Mesodermal cell (in vitro differentiated cells): ENCODE measurements around the gene PTPRG.
"Not testable (repeated sequence)": the region's sequence is repeated elsewhere in the genome, so short reads cannot be mapped to it uniquely, and the experiment has no call there.

Experiments used
- H3K27ac ChIP-seq: 2 replicates; pipeline ENCODE4 v1.7.0; 2013; ENCODE audit warnings: mild to moderate bottlenecking, low read depth, low read length, moderate library complexity; ENCODE audit not compliant: severe bottlenecking
- H3K36me3 ChIP-seq: 2 replicates; pipeline ENCODE4 v1.7.1; 2013; ENCODE audit warnings: mild to moderate bottlenecking, low read length, moderate library complexity; ENCODE audit not compliant: control insufficient read depth, insufficient read depth
- H3K4me1 ChIP-seq: one replicate; pipeline ENCODE4 v1.7.1; 2013; ENCODE audit warnings: mild to moderate bottlenecking, low read length; ENCODE audit not compliant: insufficient read depth, control insufficient read depth, poor library complexity, severe bottlenecking
- H3K4me3 ChIP-seq: 2 replicates; pipeline ENCODE4 v1.7.0; 2013; ENCODE audit warnings: low read length, control low read depth, mild to moderate bottlenecking; ENCODE audit not compliant: insufficient read depth, poor library complexity, severe bottlenecking; ENCODE audit errors: extremely low read depth
- H3K9me3 ChIP-seq: 2 replicates; pipeline ENCODE4 v1.7.1; 2013; ENCODE audit warnings: mild to moderate bottlenecking, low read length, moderate library complexity; ENCODE audit not compliant: control insufficient read depth
- WGBS, 2 experiments: methylation state at CpG; one replicate each; pipeline ENCODE4 v1.1.5; 2013; ENCODE audit warnings: missing lambda C conversion rate in 2 of 2; ENCODE audit not compliant: insufficient coverage in 2 of 2; 5-methylcytosine and 5-hydroxymethylcytosine counted together

The PTPRG gene

GRCh38 chr3:61532739-61533500, 28.5 kb upstream of the PTPRG start:
- no peak overlapping the region for H3K4me3 ChIP-seq
- H3K9me3 ChIP-seq, result no peaks in the 10 kb centered on the region
- no peak overlapping the region for H3K27ac ChIP-seq
- WGBS, 2 experiments, result 96 to 97% methylated on average over 8 to 10 of the region's 13 CpGs
- peaks cover 6% of the 10 kb centered on the region for H3K4me1 ChIP-seq
- no peaks in the 10 kb centered on the region for H3K36me3 ChIP-seq

GRCh38 chr3:61535826-61536225, 25.5 kb upstream of the PTPRG start:
- Histone ChIP-seq H3K27ac (no peak overlapping the region), H3K9me3 (no peaks in the 10 kb centered on the region), H3K4me1 (peaks cover 7% of the 10 kb centered on the region), H3K4me3 (no peak overlapping the region), H3K36me3 (no peaks in the 10 kb centered on the region)
- 90 to 96% methylated on average over 2 to 3 of the region's 3 CpGs for WGBS, 2 experiments

- Histone ChIP-seq H3K27ac (peak overlapping the region; percentile 32), H3K4me1 (peaks cover 7% of the 10 kb centered on the region), H3K36me3 (no peaks in the 10 kb centered on the region), H3K9me3 (no peaks in the 10 kb centered on the region), H3K4me3 (no peak overlapping the region)
- 0 to 11% methylated on average over 4 of the region's 6 CpGs for WGBS, 2 experiments
Measured at GRCh38 chr3:61537366-61537765, 24.0 kb upstream of the PTPRG start.

DNA sequence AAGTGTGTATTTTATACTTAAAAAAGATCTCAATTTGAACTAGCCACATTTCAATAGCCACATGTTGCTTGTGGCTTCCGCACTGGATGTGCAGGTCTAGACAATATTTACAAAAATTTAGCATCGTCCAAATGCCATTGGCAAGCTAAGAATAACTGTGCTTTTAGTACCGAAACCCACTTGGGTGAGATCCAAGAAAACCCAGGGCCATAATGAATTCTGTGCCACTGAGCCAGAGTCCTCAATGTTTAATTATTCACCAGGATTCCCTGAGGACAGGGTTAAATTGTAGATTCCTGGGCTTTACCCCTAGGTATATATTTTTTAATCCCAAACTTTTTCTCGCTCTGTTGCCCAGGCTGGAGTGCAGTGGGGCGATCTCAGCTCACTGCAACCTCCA, 22.9 kb upstream of the PTPRG start:
- Histone ChIP-seq H3K4me3 (no peak overlapping the region), H3K9me3 (no peaks in the 10 kb centered on the region), H3K4me1 (peaks cover 7% of the 10 kb centered on the region), H3K36me3 (no peaks in the 10 kb centered on the region), H3K27ac (no peak overlapping the region)
- 94 to 98% methylated on average over 3 to 4 of the region's 5 CpGs for WGBS, 2 experiments

DNA sequence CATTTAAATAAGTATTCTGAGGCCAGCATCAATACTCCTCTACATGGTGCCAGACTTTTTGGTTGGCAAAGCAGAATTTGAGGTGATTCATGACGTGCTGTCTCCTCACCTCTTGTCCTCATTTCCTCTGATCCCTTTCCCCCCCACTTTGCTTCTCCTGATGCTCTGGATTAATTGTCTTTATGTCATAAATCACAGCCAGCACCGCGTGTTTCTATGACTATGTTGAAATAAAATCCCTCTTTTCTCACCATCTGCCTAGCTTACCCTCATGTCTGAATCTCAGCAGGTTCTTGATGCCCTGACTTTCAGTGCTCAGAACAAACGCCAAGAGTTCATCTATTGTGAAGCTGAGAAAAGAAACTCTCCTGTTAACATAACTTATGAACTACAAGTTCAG, 19.7 kb upstream of the PTPRG start:
- no peaks in the 10 kb centered on the region for H3K9me3 ChIP-seq
- H3K27ac ChIP-seq, result no peak overlapping the region
- WGBS, 2 experiments, result 77 to 78% methylated on average over 3 of the region's 4 CpGs
- H3K4me3 ChIP-seq, result no peak overlapping the region
- no peaks in the 10 kb centered on the region for H3K36me3 ChIP-seq
- H3K4me1 ChIP-seq, result peaks cover 7% of the 10 kb centered on the region

GRCh38 chr3:61545716-61546115, 15.7 kb upstream of the PTPRG start:
- Histone ChIP-seq H3K9me3 (no peaks in the 10 kb centered on the region), H3K4me3 (no peak overlapping the region), H3K4me1 (no peaks in the 10 kb centered on the region), H3K27ac (no peak overlapping the region), H3K36me3 (no peaks in the 10 kb centered on the region)
- WGBS, 2 experiments, result no CpG with 5 or more reads among the region's 2 CpGs

DNA sequence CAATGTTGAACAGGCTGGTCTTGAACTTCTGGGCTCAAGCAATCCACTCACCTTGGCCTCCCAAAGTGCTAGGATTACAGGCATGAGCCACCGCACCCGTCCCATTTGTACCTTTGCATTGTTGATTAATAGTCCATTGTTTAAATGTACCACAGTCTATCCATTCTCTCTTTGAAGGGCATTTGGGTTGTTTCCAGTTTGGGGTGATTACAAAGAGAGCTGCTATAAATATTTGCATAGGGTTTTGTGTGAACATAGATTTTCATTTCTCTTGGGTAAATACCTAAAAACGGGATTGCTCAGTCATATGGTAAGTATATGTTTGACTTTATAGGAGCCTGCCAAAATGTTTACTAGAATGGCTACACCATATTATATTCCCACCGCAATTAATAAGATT, 13.7 kb upstream of the PTPRG start:
- no peak overlapping the region for H3K4me3 ChIP-seq
- no peak overlapping the region for H3K27ac ChIP-seq
- no peaks in the 10 kb centered on the region for H3K36me3 ChIP-seq
- no peaks in the 10 kb centered on the region for H3K4me1 ChIP-seq
- no peaks in the 10 kb centered on the region for H3K9me3 ChIP-seq
- WGBS, 2 experiments, result no CpG with 5 or more reads among the region's 4 CpGs

GRCh38 chr3:61552704-61553103, 8.7 kb upstream of the PTPRG start:
- not testable (repeated sequence) for H3K4me1 ChIP-seq, H3K9me3 ChIP-seq, H3K4me3 ChIP-seq, H3K36me3 ChIP-seq, H3K27ac ChIP-seq
- 88 to 92% methylated on average over 6 to 8 of the region's 8 CpGs for WGBS, 2 experiments

GRCh38 chr3:61559136-61559731, 2.1 kb upstream of the PTPRG start:
- Histone ChIP-seq H3K36me3 (no peaks in the 10 kb centered on the region), H3K4me3 (no peak overlapping the region), H3K9me3 (peaks cover 12% of the 10 kb centered on the region), H3K27ac (peak overlapping the region; percentile 36), H3K4me1 (peaks cover 5% of the 10 kb centered on the region)
- 75 to 93% methylated on average over 2 of the region's 7 CpGs for WGBS, 2 experiments

- H3K27ac ChIP-seq, result peak overlapping the region; percentile 99
- H3K9me3 ChIP-seq, result peaks cover 12% of the 10 kb centered on the region
- peaks cover 11% of the 10 kb centered on the region for H3K4me1 ChIP-seq
- no peaks in the 10 kb centered on the region for H3K36me3 ChIP-seq
- H3K4me3 ChIP-seq, result peak overlapping the region; percentile 90
- WGBS, 2 experiments, result 0% methylated on average over 34 to 40 of the region's 64 CpGs
Measured at GRCh38 chr3:61560517-61561373, 626 bp upstream of the PTPRG start.
